Esophagus squamous epithelium (tissue), 4 donors: Measurements from ENCODE around the gene PIEZO1.

Experiments used
- CTCF ChIP-seq, 6 experiments: fragments of 450-650 bp in 4 of 6; fragments of 200-600 bp in 2 of 6; sonication (generic) in 2 of 6; IDR thresholded peaks; one replicate each; pipeline ENCODE4 v1.5.1; 2016 to 2019; ENCODE audit warnings: antibody characterized with exemption in 6 of 6, mild to moderate bottlenecking in 4 of 6, moderate library complexity in 4 of 6
- POLR2A ChIP-seq, 4 donors: fragments of 450-650 bp; IDR thresholded peaks; one replicate each; pipeline ENCODE4 v1.6.1; 2017; ENCODE audit warnings: antibody characterized with exemption in 4 of 4, mild to moderate bottlenecking in 4 of 4, moderate library complexity in 3 of 4

- no peak for TF ChIP-seq CTCF (IDR thresholded peaks at IDR 0.05)
- no peak for TF ChIP-seq POLR2A (IDR thresholded peaks at IDR 0.05)
Measured at GRCh38 chr16:88698646-88699045, 86.4 kb downstream of the PIEZO1 start.
